Ovary (tissue), 9 donors: Measurements from ENCODE around the gene SEPTIN7. TPM values are rescaled to one million over a fixed set of nuclear protein-coding genes. Genes with fewer than 3 reads are reported as not detected.

Experiments
- DNase-seq, 5 donors: peaks; one replicate each; pipeline ENCODE4 v3.0.0-alpha.2; 2019 to 2020
- H3K27ac ChIP-seq, 2 donors: fragments of 200-600 bp; one replicate each; pipeline versions ENCODE4 v1.5.1 to v1.8.0; 2019 to 2022
- H3K27me3 ChIP-seq: fragments of 200-600 bp; one replicate; pipeline ENCODE4 v1.8.0; 2022
- H3K36me3 ChIP-seq: fragments of 200-600 bp; sonication (generic); one replicate; pipeline ENCODE4 v1.5.1; 2019
- H3K4me1 ChIP-seq: one replicate; pipeline ENCODE4 v1.8.1; 2013; ENCODE audit warnings: mild to moderate bottlenecking, moderate library complexity; ENCODE audit not compliant: insufficient read depth
- H3K4me3 ChIP-seq: fragments of 200-600 bp; sonication (generic); one replicate; pipeline ENCODE4 v1.5.1; 2017
- H3K9me3 ChIP-seq, 2 donors: fragments of 200-600 bp in 1 of 2; sonication (generic) in 1 of 2; one replicate each; pipeline versions ENCODE4 v1.5.1 to v1.8.1; 2013 to 2019; ENCODE audit warnings: mild to moderate bottlenecking in 1 of 2, moderate library complexity in 1 of 2
- EP300 ChIP-seq: sonication (generic); formaldehyde crosslinking; IDR thresholded peaks from one replicate; pipeline ENCODE4 v1.6.1; 2017; ENCODE audit warnings: antibody characterized with exemption
- POLR2A ChIP-seq: fragments of 450-650 bp; IDR thresholded peaks from one replicate; pipeline ENCODE4 v1.6.1; 2017; ENCODE audit warnings: antibody characterized with exemption, mild to moderate bottlenecking, moderate library complexity
- WGBS, 3 donors: extraction: QIAGEN DNeasy Blood & Tissue Kit in 1 of 3; methylation state at CpG; one replicate each; pipeline versions ENCODE4 v1.1.5 to v1.1.7; 2013 to 2017; 5-methylcytosine and 5-hydroxymethylcytosine counted together
- intact Hi-C, 4 donors: fragments of 100-400 bp; cut with DNase I; formaldehyde crosslinking; loops; one replicate each; pipeline versions ENCODE4 v1.11.0 to v1.15.1; 2022 to 2023
- polyA plus RNA-seq, 2 donors: library from polyadenylated mRNA; stranded (reverse); fragments of 200-250 nt in 1 of 2; fragments of 350-450 nt in 1 of 2; fragmentation: Illumina TruSeq in 1 of 2; extraction: RNeasy Lipid Tissue Mini Kit (QIAGEN cat#74804) in 1 of 2; gene quantifications; one replicate each; pipeline ENCODE4 v1.2.3, GENCODE V29; 2013 to 2014
- total RNA-seq, 7 donors: library from RNA; depleted of rRNA in 2 of 7; stranded (reverse); fragments of >200 nt in 2 of 7; fragmentation: NEBNext Ultra II Directional in 3 of 7; extraction: Animal tissue kit (Norgen Biotek cat#: 25700) in 3 of 7; gene quantifications; one replicate each; pipeline versions ENCODE4 v1.1.0 to v1.2.4, GENCODE V29; 2016 to 2023
- TF ChIP-seq, protein P1 (sequence below), 3 donors: fragments of 450-650 bp in 2 of 3; fragments of 200-600 bp in 1 of 3; IDR thresholded peaks; one replicate each; pipeline versions ENCODE4 v1.5.1 to v1.8.0; 2016 to 2022; ENCODE audit warnings: antibody characterized with exemption in 3 of 3, mild to moderate bottlenecking in 1 of 3
- donor health status: DM: no; HTN: no; CAD: no; lungs with moderate emphysema.
- donor health status: DM: no; HTN: no; CAD: no.
- donor health status: Bipolar disorder and iron deficiency.
- donor health status: DM: yes; HTN: yes; CAD: no.
- donor health status: DM: no; HTN: no; CAD: no.
- donor health status: DM: yes; HTN: yes; CAD: no.

SEPTIN7 gene
- total and polyA plus RNA-seq, 9 donors, result 141 to 356 (median 234) TPM

DNA sequence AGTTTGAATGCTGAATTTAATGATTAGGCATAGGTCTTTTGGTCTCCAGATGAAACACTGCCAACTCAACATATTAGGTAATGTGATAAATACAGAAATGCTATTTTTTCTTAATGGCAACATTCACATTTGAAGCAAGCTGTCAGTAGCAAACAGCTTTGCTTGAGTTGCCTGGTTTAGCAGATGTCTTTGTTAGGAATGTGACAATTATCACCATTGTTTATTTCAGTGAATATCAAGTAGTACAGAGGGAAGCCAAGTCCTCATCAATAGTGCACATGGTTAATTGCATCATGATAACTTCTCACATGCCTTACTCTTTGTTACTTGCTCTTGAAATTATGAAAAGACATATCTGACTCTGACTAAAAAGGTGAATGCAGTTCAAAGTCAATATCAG is 23.7 kb upstream of the SEPTIN7 start:
- DNase-seq, result no peak
- TF ChIP-seq EP300, result no peak
- TF ChIP-seq, protein P1, sequence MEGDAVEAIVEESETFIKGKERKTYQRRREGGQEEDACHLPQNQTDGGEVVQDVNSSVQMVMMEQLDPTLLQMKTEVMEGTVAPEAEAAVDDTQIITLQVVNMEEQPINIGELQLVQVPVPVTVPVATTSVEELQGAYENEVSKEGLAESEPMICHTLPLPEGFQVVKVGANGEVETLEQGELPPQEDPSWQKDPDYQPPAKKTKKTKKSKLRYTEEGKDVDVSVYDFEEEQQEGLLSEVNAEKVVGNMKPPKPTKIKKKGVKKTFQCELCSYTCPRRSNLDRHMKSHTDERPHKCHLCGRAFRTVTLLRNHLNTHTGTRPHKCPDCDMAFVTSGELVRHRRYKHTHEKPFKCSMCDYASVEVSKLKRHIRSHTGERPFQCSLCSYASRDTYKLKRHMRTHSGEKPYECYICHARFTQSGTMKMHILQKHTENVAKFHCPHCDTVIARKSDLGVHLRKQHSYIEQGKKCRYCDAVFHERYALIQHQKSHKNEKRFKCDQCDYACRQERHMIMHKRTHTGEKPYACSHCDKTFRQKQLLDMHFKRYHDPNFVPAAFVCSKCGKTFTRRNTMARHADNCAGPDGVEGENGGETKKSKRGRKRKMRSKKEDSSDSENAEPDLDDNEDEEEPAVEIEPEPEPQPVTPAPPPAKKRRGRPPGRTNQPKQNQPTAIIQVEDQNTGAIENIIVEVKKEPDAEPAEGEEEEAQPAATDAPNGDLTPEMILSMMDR (IDR thresholded peaks at IDR 0.05), result no peak
- no peak for TF ChIP-seq POLR2A
- intact Hi-C loops, result no loop called here
- Histone ChIP-seq H3K4me1 (no peaks in the 10 kb centered on the region), H3K27ac (no peak overlapping the region), H3K9me3 (no peaks in the 10 kb centered on the region), H3K4me3 (no peak overlapping the region), H3K27me3 (no peaks in the 10 kb centered on the region), H3K36me3 (no peaks in the 10 kb centered on the region)

DNA sequence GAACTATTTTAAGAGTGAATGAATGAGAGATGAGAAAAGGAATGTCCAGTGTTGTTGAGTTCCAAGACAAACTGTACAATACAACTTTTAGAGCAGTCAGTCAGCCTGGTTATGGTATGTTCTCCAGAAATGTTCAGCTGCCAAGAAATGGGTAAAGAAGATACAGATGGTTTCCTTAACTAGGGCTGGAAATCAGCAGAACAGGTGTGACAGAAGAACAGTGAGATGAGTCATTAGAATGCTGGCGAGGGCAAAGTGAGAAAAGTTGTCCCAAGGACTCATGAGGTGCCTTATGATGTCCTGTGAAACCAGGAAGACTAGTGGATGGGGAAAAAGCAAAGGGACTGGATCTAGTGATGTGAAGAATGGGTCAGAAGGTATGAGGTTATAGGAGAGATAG is 20.8 kb upstream of the SEPTIN7 start:
- Histone ChIP-seq H3K4me1 (no peaks in the 10 kb centered on the region), H3K9me3 (no peaks in the 10 kb centered on the region), H3K27ac (no peak overlapping the region), H3K36me3 (no peaks in the 10 kb centered on the region), H3K27me3 (no peaks in the 10 kb centered on the region), H3K4me3 (no peak overlapping the region)
- WGBS, 3 donors, result 85 to 100% (median 95%) methylated on average over 1 of the region's 1 CpG
- TF ChIP-seq POLR2A (no peak), EP300 (no peak)
- TF ChIP-seq, protein P1 (IDR thresholded peaks at IDR 0.05), result no peak
- intact Hi-C loops, result no loop called here
- DNase-seq, result no peak

DNA sequence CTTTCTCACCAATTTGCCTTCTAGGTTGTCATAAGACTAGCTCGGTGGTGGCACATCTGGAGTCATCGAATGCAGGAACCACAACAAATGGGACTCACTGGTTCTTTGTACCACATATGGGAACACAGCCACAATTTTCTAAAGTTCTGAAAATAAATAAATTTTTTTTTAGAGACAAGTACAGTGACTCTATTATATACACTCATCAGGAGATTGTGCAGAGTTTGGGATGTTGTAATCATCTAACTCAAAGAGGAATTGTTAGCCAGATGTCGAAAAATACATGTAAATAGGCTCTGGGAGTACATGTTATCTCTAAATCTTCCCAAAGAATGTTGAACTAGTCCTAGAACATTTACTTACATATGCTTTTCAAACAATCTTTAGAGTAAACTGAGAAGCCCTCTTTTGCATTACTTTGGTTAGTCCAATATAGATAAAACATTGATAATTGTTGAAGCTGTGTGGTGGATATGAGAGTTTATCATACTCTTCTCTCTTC is 19.6 kb upstream of the SEPTIN7 start:
- no peak overlapping the region for H3K4me3 ChIP-seq
- 89 to 94% (median 89%) methylated on average over 3 of the region's 3 CpGs for WGBS, 3 donors
- intact Hi-C loops, result no loop called here
- no peak for DNase-seq
- TF ChIP-seq EP300, result no peak
- no peak for TF ChIP-seq POLR2A
- no peaks in the 10 kb centered on the region for H3K4me1 ChIP-seq
- H3K27me3 ChIP-seq, result no peaks in the 10 kb centered on the region
- no peaks in the 10 kb centered on the region for H3K9me3 ChIP-seq
- no peaks in the 10 kb centered on the region for H3K36me3 ChIP-seq
- H3K27ac ChIP-seq, result no peak overlapping the region

DNA sequence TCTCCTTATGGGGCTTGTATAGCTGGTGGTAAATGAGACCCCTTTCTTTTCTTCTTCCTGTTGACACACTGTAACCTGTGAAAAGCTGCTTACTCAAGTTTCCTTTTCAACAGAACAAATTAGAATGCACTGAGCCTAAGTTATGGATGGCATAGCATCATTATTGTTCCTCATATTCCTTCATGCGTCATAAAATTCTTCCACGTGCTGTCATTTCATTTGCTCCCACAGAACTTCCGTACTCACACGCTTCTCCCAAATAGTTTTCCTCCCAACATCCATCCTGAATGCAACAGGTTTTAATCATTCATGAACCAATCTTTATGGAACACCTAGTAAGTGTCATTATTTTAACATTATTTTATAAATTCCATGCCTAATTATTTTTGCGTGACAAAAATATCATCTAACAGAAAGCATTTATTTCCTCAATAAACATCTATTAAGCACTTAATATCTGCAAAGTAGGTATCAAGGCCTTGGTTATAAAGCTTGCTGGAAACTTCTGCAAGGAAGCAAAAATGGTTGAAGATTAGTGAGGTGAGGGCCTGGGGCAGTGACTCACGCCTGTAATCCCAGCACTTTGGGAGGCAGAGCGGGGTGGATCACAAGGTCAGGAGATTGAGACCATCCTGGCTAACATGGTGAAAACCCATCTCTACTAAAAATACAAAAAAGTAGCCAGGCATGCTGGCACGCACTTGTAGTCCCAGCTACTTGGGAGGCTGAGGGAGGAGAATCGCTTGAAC is 18.9 kb upstream of the SEPTIN7 start:
- Histone ChIP-seq H3K27ac (no peak overlapping the region), H3K9me3 (no peaks in the 10 kb centered on the region), H3K4me3 (no peak overlapping the region), H3K27me3 (no peaks in the 10 kb centered on the region), H3K36me3 (no peaks in the 10 kb centered on the region), H3K4me1 (no peaks in the 10 kb centered on the region)
- WGBS, 3 donors, result 95 to 96% (median 95%) methylated on average over 9 of the region's 9 CpGs
- DNase-seq, result no peak
- TF ChIP-seq POLR2A, result no peak
- TF ChIP-seq, protein P1 (IDR thresholded peaks at IDR 0.05), result no peak
- intact Hi-C loops, result no loop called here

DNA sequence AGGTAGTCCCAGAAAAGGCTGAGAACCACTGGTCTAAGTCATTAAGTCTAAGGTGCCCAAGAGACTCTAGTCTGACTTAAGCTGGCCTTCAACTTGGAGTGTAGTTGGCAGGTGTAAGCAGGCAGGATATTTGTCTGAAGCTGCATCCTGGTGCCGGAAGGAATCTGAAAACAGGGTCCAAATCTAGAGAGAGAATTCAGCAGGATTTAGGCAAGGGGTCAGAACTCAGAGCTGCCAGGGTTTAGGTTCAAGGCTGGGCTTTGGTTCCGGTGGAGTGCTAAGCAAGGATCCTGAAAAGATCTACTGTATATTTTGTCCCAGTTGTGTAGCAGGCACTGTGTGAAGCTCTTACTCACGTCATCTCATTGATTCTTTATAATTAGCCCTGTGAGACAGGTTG is 16.5 kb upstream of the SEPTIN7 start:
- 76 to 90% (median 87%) methylated on average over 3 of the region's 3 CpGs for WGBS, 3 donors
- no peak overlapping the region for H3K4me3 ChIP-seq
- no peaks in the 10 kb centered on the region for H3K36me3 ChIP-seq
- no peaks in the 10 kb centered on the region for H3K9me3 ChIP-seq
- no peak for DNase-seq
- no peaks in the 10 kb centered on the region for H3K27me3 ChIP-seq
- intact Hi-C loops, result no loop called here
- H3K27ac ChIP-seq, result no peak overlapping the region
- TF ChIP-seq, protein P1 (IDR thresholded peaks at IDR 0.05), result no peak
- TF ChIP-seq POLR2A, result no peak
- TF ChIP-seq EP300, result no peak
- H3K4me1 ChIP-seq, result no peaks in the 10 kb centered on the region
